ENCODE measurements around the gene CD9. TPM values are rescaled to one million over a fixed set of nuclear protein-coding genes. Genes with fewer than 3 reads are reported as not detected.

Gene CD9
- total RNA-seq, 1 donor: 70.0 TPM

GRCh38 chr12:6235499-6235898 is 35.3 kb downstream of the CD9 start:
- DNase-seq (ENCODE audit: low read depth in 2 of 3, low spot score in 2 of 3): no peak

DNA sequence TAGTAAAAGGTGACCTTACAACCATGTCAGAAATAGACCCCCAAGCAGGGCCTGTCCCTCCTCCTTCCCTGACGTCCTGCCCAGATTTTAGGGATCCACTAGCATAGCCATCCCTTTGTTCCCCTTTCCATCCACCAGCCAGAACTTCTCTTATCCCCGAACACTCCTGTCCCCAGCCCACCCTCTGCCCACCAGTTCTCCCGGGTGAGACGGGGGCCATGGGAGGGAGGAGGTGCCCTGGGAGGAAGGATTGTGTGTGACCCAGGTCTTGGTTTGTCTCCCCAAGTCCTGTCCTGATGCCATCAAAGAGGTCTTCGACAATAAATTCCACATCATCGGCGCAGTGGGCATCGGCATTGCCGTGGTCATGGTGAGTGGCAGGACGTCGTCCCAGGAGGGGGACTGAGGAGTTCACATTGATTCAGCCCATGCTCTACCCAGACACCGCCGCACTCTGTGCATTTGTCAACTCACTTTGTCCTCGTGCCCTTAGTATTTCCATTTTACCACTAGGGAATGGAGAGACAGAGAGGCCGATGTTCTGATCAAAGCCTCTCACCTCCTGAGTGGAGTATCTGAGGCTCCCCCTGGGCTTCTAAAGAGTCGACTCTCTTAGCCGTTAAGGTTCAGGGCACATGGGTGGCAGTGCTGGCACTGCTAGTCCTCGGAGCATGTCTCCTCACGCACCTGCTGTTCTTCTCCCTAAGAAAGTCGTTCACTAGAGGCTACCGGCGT is 35.9 kb downstream of the CD9 start:
- no peak for DNase-seq (ENCODE audit: low read depth in 2 of 3, low spot score in 2 of 3)

- DNase-seq (ENCODE audit: low read depth in 2 of 3, low spot score in 2 of 3): no peak
Observed at GRCh38 chr12:6236641-6236940, 36.4 kb downstream of the CD9 start.

- no peak for DNase-seq (ENCODE audit: low read depth in 2 of 3, low spot score in 2 of 3)
Observed at GRCh38 chr12:6237830-6238229, 37.6 kb downstream of the CD9 start.

DNA sequence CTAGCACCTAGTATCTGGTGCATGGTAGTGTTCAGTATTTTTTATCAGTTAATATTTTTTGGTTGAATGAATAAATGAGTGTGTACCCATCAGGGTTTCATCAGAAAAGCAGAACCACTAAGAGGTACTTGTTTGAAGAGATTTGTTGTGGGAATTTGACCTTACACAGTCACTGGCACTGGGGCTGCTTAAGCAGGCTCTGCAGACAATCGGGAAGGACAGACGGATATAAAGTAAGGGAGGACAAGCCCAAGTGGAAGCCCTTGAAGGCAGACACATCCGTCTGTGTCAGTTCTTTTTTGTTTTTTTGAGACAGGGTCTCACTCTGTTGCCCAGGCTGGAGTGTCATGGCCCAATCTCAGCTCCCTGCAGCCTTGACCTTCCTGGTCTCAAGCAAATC is 38.7 kb downstream of the CD9 start:
- no peak for DNase-seq (ENCODE audit: low read depth in 2 of 3, low spot score in 2 of 3)

GRCh38 chr12:6241495-6241894 is 41.3 kb downstream of the CD9 start:
- peak in 1 of 3 donors; percentile 35 for DNase-seq (ENCODE audit: low read depth in 2 of 3, low spot score in 2 of 3)

GRCh38 chr12:6249580-6249979 is 49.4 kb downstream of the CD9 start:
- DNase-seq (ENCODE audit: low read depth in 2 of 3, low spot score in 2 of 3): no peak

GRCh38 chr12:6250343-6250742 is 50.1 kb downstream of the CD9 start:
- no peak for DNase-seq (ENCODE audit: low read depth in 2 of 3, low spot score in 2 of 3)

DNA sequence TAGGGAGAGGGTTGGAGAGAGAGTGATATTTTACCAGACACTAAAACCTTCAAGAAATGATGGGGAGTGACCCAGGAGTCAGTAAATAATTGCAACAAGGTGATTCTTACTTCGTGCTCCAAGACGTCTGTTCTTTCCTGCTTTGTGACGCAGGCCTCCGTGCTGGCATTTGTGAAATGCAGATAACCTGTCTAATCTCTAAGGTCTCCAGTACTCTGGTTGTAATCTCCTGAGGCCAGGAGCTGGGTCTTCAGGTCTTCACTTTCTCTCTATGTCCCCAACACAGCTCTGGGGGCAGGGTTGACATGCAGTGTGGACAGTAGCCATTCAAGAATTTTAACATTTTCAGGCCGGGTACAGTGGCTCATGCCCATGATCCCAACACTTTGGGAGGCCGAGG is 53.1 kb downstream of the CD9 start:
- DNase-seq (ENCODE audit: low read depth in 2 of 3, low spot score in 2 of 3): no peak

DNA sequence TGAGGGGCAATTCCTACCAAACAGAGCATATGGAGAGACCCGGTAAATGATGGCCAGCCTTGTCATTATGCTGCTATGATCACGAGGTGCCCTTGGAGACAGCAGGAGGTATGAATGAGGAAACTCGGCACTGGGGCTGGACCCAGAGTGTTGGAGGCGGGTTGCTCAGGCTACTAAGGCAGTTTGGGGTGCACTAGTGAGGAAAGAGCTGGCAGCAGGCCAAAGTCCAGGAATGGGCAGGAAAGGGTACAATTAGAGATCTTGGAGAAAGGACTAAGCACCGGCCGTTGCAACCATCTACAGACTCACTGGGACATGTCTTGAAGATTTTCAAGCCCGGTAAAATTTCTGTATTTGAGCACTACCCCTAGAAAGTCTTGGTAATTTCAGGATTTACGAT is 54.3 kb downstream of the CD9 start:
- no peak for DNase-seq (ENCODE audit: low read depth in 2 of 3, low spot score in 2 of 3)

DNA sequence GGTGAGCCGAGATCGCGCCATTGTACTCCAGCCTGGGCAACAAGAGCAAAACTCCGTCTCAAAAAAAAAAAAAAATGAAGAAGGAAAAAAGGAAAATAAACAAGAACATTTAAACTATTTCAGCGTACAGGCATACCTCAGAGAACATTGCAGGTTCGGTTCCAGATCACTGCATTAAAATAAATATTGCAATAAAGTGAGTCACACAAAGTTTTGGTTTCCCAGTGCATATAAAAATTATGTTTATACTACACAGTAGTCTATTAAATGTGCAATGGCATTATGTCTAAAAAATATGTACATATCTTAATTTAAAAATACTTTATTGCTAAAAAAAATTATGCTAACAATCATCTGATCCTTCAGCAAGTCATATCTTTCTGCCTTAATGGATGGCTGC is 56.8 kb downstream of the CD9 start:
- no peak for DNase-seq (ENCODE audit: low read depth in 2 of 3, low spot score in 2 of 3)

- DNase-seq (ENCODE audit: low read depth in 2 of 3, low spot score in 2 of 3): no peak
Observed at GRCh38 chr12:6262211-6262610, 62.0 kb downstream of the CD9 start.

DNA sequence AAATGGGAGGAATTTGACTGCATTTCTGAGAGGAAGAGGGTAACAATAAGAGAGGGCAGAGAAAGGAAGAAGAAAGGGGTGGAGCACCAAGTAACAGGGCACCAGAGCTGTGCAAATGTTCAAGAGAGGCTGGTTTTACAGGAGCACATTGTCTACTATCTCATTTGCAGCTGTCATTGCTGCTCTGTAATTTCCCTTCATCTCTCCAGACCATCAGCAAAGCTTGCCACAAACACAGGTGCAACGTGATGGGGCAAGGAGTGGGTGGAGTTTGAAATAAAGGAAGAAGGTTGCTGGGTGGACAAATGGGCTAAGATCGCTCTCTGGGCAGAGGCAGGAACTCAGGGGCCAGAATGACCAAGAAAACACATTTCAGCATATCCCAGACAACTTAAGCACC is 62.4 kb downstream of the CD9 start:
- DNase-seq (ENCODE audit: low read depth in 2 of 3, low spot score in 2 of 3): peak in 1 of 3 donors; percentile 59

GRCh38 chr12:6263931-6264330 is 63.7 kb downstream of the CD9 start:
- no peak for DNase-seq (ENCODE audit: low read depth in 2 of 3, low spot score in 2 of 3)

DNA sequence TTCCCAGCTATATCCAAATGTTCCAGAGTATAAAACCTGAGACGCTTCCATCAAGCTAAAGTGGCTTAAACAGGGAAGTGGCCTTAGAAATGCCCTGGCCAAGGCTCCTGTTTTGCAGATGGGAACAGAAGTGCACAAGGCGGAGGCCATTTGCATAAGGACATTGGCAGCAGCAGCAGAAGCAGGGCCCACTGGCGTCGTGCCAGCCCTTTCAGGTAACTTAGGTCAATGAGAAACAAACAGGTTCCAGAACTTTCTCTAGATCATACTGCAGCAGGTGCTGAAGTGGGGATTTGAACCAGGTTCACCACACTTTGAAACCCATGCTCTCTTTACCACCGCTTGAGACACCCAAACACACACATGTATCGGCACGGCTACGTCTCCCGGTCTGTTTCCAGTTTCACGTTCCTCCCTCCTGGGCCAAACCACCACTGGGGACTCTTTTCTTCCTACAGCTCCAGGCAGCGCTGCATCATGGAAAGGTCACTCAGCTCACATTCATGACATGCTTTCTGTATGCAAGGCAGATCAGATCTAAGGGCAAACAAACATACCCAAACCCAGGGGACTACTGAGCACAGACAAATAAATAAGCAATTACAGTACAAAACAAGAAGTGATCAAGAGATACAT is 64.3 kb downstream of the CD9 start:
- no peak for DNase-seq (ENCODE audit: low read depth in 2 of 3, low spot score in 2 of 3)

DNA sequence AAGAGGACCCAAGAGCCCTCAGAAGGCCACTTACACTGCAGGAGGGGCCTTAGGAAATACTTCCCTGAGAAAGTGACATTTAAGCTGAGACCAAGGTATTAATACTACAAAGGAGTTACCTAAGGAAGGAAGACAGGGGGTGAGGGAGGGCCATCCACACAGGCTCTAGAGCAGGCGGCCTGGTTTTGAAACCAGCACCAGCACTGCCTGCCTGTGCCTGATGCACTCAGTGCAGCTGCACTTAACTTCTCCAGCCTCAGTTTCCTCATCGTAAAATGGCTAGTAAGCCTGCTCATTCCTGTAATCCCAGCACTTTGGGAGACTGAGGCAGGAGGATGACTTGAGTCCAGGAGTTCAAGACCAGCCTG is 64.8 kb downstream of the CD9 start:
- DNase-seq (ENCODE audit: low read depth in 2 of 3, low spot score in 2 of 3): no peak

DNA sequence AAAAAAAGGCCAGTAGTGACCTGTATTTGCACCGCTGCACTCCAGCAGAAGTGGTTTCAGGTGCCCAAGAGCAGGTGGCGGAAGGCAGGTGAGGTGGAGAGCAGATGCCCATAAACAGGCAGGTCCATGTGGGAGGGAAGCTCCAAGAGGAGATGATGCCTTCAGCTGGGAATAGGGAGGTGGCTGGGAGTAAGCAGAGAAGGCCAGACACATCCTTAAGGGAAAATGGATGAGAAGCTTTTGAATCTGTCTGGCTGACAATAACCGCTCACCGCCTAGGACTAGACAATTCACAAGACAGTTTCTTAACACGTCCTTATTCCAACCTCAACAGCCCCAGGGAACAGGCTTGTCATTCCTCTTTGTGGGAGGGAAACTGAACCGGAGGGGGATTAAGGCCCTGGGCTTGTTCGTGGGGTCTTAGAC is 66.4 kb downstream of the CD9 start:
- DNase-seq (ENCODE audit: low read depth in 2 of 3, low spot score in 2 of 3): no peak

- no peak for DNase-seq (ENCODE audit: low read depth in 2 of 3, low spot score in 2 of 3)
Observed at GRCh38 chr12:6266971-6267721, 66.9 kb downstream of the CD9 start.

GRCh38 chr12:6268484-6269157 is 68.4 kb downstream of the CD9 start:
- no peak for DNase-seq (ENCODE audit: low read depth in 2 of 3, low spot score in 2 of 3)

DNA sequence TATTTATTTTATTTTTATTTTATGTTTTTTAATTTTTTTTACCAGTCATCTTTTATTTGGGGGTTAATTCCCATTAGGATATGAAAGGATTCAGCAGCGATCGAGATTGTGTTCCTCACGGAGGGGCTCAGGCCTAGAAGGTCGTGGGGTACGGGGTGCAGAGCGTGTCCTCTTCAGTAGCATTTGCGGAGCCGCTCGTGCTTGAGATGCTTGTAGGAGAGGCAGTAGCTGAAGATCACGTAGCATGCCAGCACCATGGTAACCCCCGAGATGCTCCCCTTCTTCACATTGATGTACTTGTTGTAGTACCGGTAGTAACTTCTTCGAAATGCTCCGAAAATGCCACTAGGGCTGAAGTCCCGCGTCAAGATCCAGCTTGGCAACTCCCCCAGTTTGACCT is 69.8 kb downstream of the CD9 start:
- no peak for DNase-seq (ENCODE audit: low read depth in 2 of 3, low spot score in 2 of 3)

DNA sequence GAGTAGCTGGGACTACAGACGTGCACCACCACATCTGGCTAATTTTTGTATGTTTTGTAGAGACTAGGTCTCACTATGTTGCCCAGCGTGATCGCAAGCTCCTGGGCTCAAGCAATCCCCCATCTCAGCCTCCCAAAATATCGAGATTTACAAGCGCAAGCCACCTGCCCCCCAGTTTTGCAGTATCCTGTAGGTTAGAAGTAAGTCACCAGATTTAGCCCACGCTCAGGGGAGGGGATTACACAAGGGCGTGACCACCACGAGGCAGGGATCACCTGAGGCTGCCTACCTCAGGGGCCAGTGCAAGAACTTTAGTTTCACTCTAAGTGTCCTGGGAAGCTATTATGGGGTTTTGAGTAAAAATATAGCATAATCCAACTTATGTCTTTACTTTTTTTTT is 71.1 kb downstream of the CD9 start:
- no peak for DNase-seq (ENCODE audit: low read depth in 2 of 3, low spot score in 2 of 3)

Measured in hematopoietic multipotent progenitor cell (in vitro differentiated cells).